Keratinocyte (primary cell): ENCODE data around the gene ZFR2. TPM values are rescaled to one million over a fixed set of nuclear protein-coding genes. Genes with fewer than 3 reads are reported as not detected.

Source experiments
- DNase-seq: peaks from one replicate; pipeline ENCODE4 v3.0.0-alpha.2; 2011; ENCODE audit warnings: low read depth, missing footprints, low spot score
- FAIRE-seq: peaks from 2 replicates; lab custom pipeline; 2011; peaks lifted over from hg19 to GRCh38; lab: Jason Lieb, UNC
- H2AFZ ChIP-seq: 2 replicates; pipeline ENCODE4 v1.6.0; 2012; ENCODE audit warnings: low read length, control low read depth, inconsistent platforms; ENCODE audit not compliant: control insufficient read depth
- H3K27ac ChIP-seq: 2 replicates; pipeline ENCODE4 v1.5.1; 2011; ENCODE audit warnings: low read length; ENCODE audit not compliant: control insufficient read depth, insufficient read depth
- H3K27me3 ChIP-seq: 3 replicates; pipeline ENCODE4 v1.6.0; 2011; ENCODE audit warnings: low read length; ENCODE audit not compliant: control insufficient read depth, insufficient read depth; ENCODE audit errors: extremely low read depth
- H3K36me3 ChIP-seq, 2 experiments: 2 replicates in 1 of 2; 3 replicates in 1 of 2; pipeline ENCODE4 v1.5.1; 2011; ENCODE audit warnings: low read length in 2 of 2, mild to moderate bottlenecking in 1 of 2; ENCODE audit not compliant: control insufficient read depth in 2 of 2, insufficient read depth in 2 of 2; ENCODE audit errors: extremely low read depth in 1 of 2
- H3K4me1 ChIP-seq: 3 replicates; pipeline ENCODE4 v1.5.1; 2011; ENCODE audit warnings: low read length; ENCODE audit not compliant: control insufficient read depth, insufficient read depth; ENCODE audit errors: extremely low read depth
- H3K4me2 ChIP-seq: 3 replicates; pipeline ENCODE4 v1.6.0; 2011; ENCODE audit warnings: low read depth, low read length; ENCODE audit not compliant: control insufficient read depth, insufficient read depth; ENCODE audit errors: extremely low read depth
- H3K4me3 ChIP-seq, 3 experiments: fragments of 200-600 bp in 1 of 3; sonication (generic) in 1 of 3; 2 replicates in 2 of 3; 3 replicates in 1 of 3; pipeline ENCODE4 v1.5.1; 2011 to 2016; ENCODE audit warnings: low read length in 3 of 3, mild to moderate bottlenecking in 3 of 3, control low read depth in 2 of 3, inconsistent platforms in 1 of 3, low read depth in 1 of 3, mixed read lengths in 1 of 3, mixed run types in 1 of 3, moderate library complexity in 1 of 3; ENCODE audit not compliant: control insufficient read depth in 2 of 3, insufficient read depth in 2 of 3; ENCODE audit errors: extremely low read depth in 1 of 3
- H3K79me2 ChIP-seq: 2 replicates; pipeline ENCODE4 v1.6.0; 2012; ENCODE audit warnings: low read length; ENCODE audit not compliant: control insufficient read depth, insufficient read depth
- H3K9ac ChIP-seq: 3 replicates; pipeline ENCODE4 v1.6.0; 2011; ENCODE audit warnings: low read length; ENCODE audit not compliant: control insufficient read depth, insufficient read depth; ENCODE audit errors: extremely low read depth
- H3K9me1 ChIP-seq: 3 replicates; pipeline ENCODE4 v1.6.0; 2011; ENCODE audit warnings: low read length; ENCODE audit not compliant: control insufficient read depth, insufficient read depth; ENCODE audit errors: extremely low read depth
- H3K9me3 ChIP-seq: 2 replicates; pipeline ENCODE4 v1.5.1; 2012; ENCODE audit warnings: low read depth, low read length; ENCODE audit not compliant: control insufficient read depth
- H4K20me1 ChIP-seq: 3 replicates; pipeline ENCODE4 v1.6.0; 2011; ENCODE audit warnings: low read length; ENCODE audit not compliant: control insufficient read depth, insufficient read depth; ENCODE audit errors: extremely low read depth
- CTCF ChIP-seq, 3 experiments: IDR thresholded peaks in 1 of 3; conservative IDR thresholded peaks in 1 of 3; optimal IDR thresholded peaks in 1 of 3; 2 replicates in 2 of 3; 3 replicates in 1 of 3; pipeline versions ENCODE3 to v1.5.1; 2011; ENCODE audit warnings: low read length in 3 of 3, mild to moderate bottlenecking in 3 of 3, moderate library complexity in 2 of 3, control low read depth in 1 of 3, inconsistent platforms in 1 of 3; ENCODE audit not compliant: insufficient read depth in 2 of 3; ENCODE audit errors: extremely low read depth in 1 of 3
- EZH2 ChIP-seq: IDR thresholded peaks from one replicate; pipeline ENCODE4 v1.6.1; 2012; ENCODE audit warnings: inconsistent platforms, mild to moderate bottlenecking, low read length, moderate library complexity
- dilution Hi-C: fragments of 300-500 bp; cut with MboI; formaldehyde crosslinking; loops from one replicate; pipeline ENCODE4 v1.7.0; 2020; ENCODE audit warnings: low sequenced_read_pairs; ENCODE audit not compliant: extremely low pct_ligation_motif_present
- polyA plus RNA-seq, 5 experiments: library from polyadenylated mRNA; depleted of rRNA in 3 of 5; stranded (reverse) in 3 of 5; stranded (forward) in 1 of 5; unstranded in 1 of 5; fragments of >200 nt; gene quantifications; 1 replicate in 1 of 5; 2 replicates in 3 of 5; 3 replicates in 1 of 5; pipeline versions ENCODE4 v1.2.1 to v1.2.3, GENCODE V29; 2011 to 2012; ENCODE audit warnings: missing spikeins in 2 of 5, low read depth in 1 of 5, low replicate concordance in 1 of 5

ZFR2 gene
- polyA plus RNA-seq, 1 donor (not counting 4 experiments of a cell fraction or from before 2014, with no cell fraction given) = not detected

- Histone ChIP-seq H3K27ac (no peak overlapping the region), H3K4me3 (no peak overlapping the region), H4K20me1 (no peaks in the 10 kb centered on the region), H3K9me3 (peaks cover 4% of the 10 kb centered on the region), H3K27me3 (peaks cover 31% of the 10 kb centered on the region), H3K9ac (no peak overlapping the region), H3K9me1 (no peaks in the 10 kb centered on the region), H3K4me1 (peaks cover 2% of the 10 kb centered on the region), H3K36me3 (no peaks in the 10 kb centered on the region), H3K79me2 (no peaks in the 10 kb centered on the region), H2AFZ (no peak overlapping the region), H3K4me2 (no peak overlapping the region)
- DNase-seq (no peak), FAIRE-seq (no peak)
- dilution Hi-C loops = no loop called here
- TF ChIP-seq EZH2 = no peak
- no peak for TF ChIP-seq CTCF (optimal IDR thresholded peaks at IDR 0.05 in 1 of 3, IDR thresholded peaks at IDR 0.05 in 1 of 3, conservative IDR thresholded peaks at IDR 0.05 in 1 of 3; ENCODE audit: extremely low read depth in 1 of 3, insufficient read depth in 2 of 3, low read length in 3 of 3)
Measured at GRCh38 chr19:3804429-3804828, 64.4 kb downstream of the ZFR2 start.

GRCh38 chr19:3803986-3804385 is 64.9 kb downstream of the ZFR2 start:
- FAIRE-seq (no peak), DNase-seq (no peak)
- H3K4me3 ChIP-seq = no peak overlapping the region
- peaks cover 4% of the 10 kb centered on the region for H3K9me3 ChIP-seq
- no peaks in the 10 kb centered on the region for H3K36me3 ChIP-seq
- dilution Hi-C loops = no loop called here
- H3K79me2 ChIP-seq = no peaks in the 10 kb centered on the region
- peaks cover 2% of the 10 kb centered on the region for H3K4me1 ChIP-seq
- H4K20me1 ChIP-seq = no peaks in the 10 kb centered on the region
- H3K9me1 ChIP-seq = no peaks in the 10 kb centered on the region
- peaks cover 30% of the 10 kb centered on the region for H3K27me3 ChIP-seq
- TF ChIP-seq CTCF (optimal IDR thresholded peaks at IDR 0.05 in 1 of 3, IDR thresholded peaks at IDR 0.05 in 1 of 3, conservative IDR thresholded peaks at IDR 0.05 in 1 of 3; ENCODE audit: extremely low read depth in 1 of 3, insufficient read depth in 2 of 3, low read length in 3 of 3) (no peak), EZH2 (no peak)
- no peak overlapping the region for H3K27ac ChIP-seq
- H2AFZ ChIP-seq = no peak overlapping the region
- H3K9ac ChIP-seq = no peak overlapping the region
- no peak overlapping the region for H3K4me2 ChIP-seq
